COLO829 (cell line): ENCODE data around the gene CD84.
"Not testable (repeated sequence)": the region's sequence is repeated elsewhere in the genome, so short reads cannot be mapped to it uniquely, and the experiment has no call there.

Experiments used
- DNase-seq: peaks from one replicate; pipeline ENCODE4 v3.0.0; 2012; ENCODE audit warnings: low spot score

CD84 gene

GRCh38 chr1:160610569-160611242 is 31.4 kb upstream of the CD84 start:
- DNase-seq: no peak

- DNase-seq: no peak
Measured at GRCh38 chr1:160608941-160609340, 29.6 kb upstream of the CD84 start.

GRCh38 chr1:160608514-160608913 is 29.2 kb upstream of the CD84 start:
- no peak for DNase-seq

GRCh38 chr1:160608057-160608456 is 28.8 kb upstream of the CD84 start:
- no peak for DNase-seq

- DNase-seq: no peak
Measured at GRCh38 chr1:160607672-160608032, 28.4 kb upstream of the CD84 start.

GRCh38 chr1:160607011-160607671 is 27.8 kb upstream of the CD84 start:
- peak; percentile 75 for DNase-seq

- no peak for DNase-seq
Measured at GRCh38 chr1:160606611-160607010, 27.3 kb upstream of the CD84 start.

GRCh38 chr1:160605792-160606479 is 26.6 kb upstream of the CD84 start:
- DNase-seq: no peak

- DNase-seq: no peak
Measured at GRCh38 chr1:160605205-160605604, 25.9 kb upstream of the CD84 start.

GRCh38 chr1:160597705-160598104 is 18.4 kb upstream of the CD84 start:
- no peak for DNase-seq

GRCh38 chr1:160597051-160597450 is 17.8 kb upstream of the CD84 start:
- no peak for DNase-seq

- no peak for DNase-seq
Measured at GRCh38 chr1:160590488-160590887, 11.2 kb upstream of the CD84 start.

- no peak for DNase-seq
Measured at GRCh38 chr1:160588468-160588867, 9.2 kb upstream of the CD84 start.

GRCh38 chr1:160584784-160585183 is 5.5 kb upstream of the CD84 start:
- no peak for DNase-seq

GRCh38 chr1:160582976-160583375 is 3.7 kb upstream of the CD84 start:
- DNase-seq: not testable (repeated sequence)

GRCh38 chr1:160581961-160582360 is 2.7 kb upstream of the CD84 start:
- no peak for DNase-seq

- no peak for DNase-seq
Measured at GRCh38 chr1:160580221-160580812, 1.0 kb upstream of the CD84 start.

GRCh38 chr1:160578525-160579191 is 638 bp downstream of the CD84 start:
- no peak for DNase-seq

GRCh38 chr1:160578175-160578524 is 1.1 kb downstream of the CD84 start:
- DNase-seq: no peak

GRCh38 chr1:160577671-160578070 is 1.6 kb downstream of the CD84 start:
- DNase-seq: no peak

- DNase-seq: no peak
Measured at GRCh38 chr1:160576884-160577283, 2.4 kb downstream of the CD84 start.

GRCh38 chr1:160576390-160576789 is 2.9 kb downstream of the CD84 start:
- no peak for DNase-seq
